KMS-11 (cell line): ENCODE measurements around the gene SERPINI1.

Source experiments
- H2AFZ ChIP-seq: fragments of 200-600 bp; sonication (generic); 2 replicates; pipeline ENCODE4 v1.6.1; 2016; ENCODE audit warnings: antibody characterized with exemption, mixed run types, low read depth
- H3K27ac ChIP-seq: fragments of 200-600 bp; sonication (generic); 2 replicates; pipeline ENCODE4 v1.6.1; 2016; ENCODE audit warnings: mild to moderate bottlenecking, mixed run types
- H3K27me3 ChIP-seq: fragments of 200-600 bp; sonication (generic); 2 replicates; pipeline ENCODE4 v1.6.1; 2017; ENCODE audit warnings: mild to moderate bottlenecking, low read depth, mixed run types, moderate library complexity; ENCODE audit not compliant: insufficient read depth
- H3K36me3 ChIP-seq: fragments of 200-600 bp; sonication (generic); 2 replicates; pipeline ENCODE4 v1.6.1; 2017; ENCODE audit warnings: mild to moderate bottlenecking, mixed run types; ENCODE audit not compliant: insufficient read depth
- H3K4me1 ChIP-seq: fragments of 200-600 bp; sonication (generic); 2 replicates; pipeline ENCODE4 v1.6.1; 2016; ENCODE audit warnings: mild to moderate bottlenecking, low read depth, mixed run types; ENCODE audit not compliant: poor library complexity, severe bottlenecking
- H3K4me2 ChIP-seq: fragments of 200-600 bp; sonication (generic); 2 replicates; pipeline ENCODE4 v1.7.0; 2016; ENCODE audit warnings: mild to moderate bottlenecking, mixed run types
- H3K4me3 ChIP-seq: fragments of 200-600 bp; sonication (generic); IDR thresholded peaks from 2 replicates; pipeline ENCODE4 v1.6.1; 2017; ENCODE audit warnings: low read depth, low read length, mixed read lengths; ENCODE audit not compliant: insufficient read depth
- H3K79me2 ChIP-seq: fragments of 200-600 bp; sonication (generic); 2 replicates; pipeline ENCODE4 v1.6.1; 2016; ENCODE audit warnings: low read depth, mixed run types; ENCODE audit not compliant: insufficient read depth
- H3K9ac ChIP-seq: fragments of 200-600 bp; sonication (generic); 2 replicates; pipeline ENCODE4 v1.6.1; 2016; ENCODE audit warnings: mild to moderate bottlenecking, mixed run types
- H4K20me1 ChIP-seq: fragments of 200-600 bp; sonication (generic); 2 replicates; pipeline ENCODE4 v1.6.1; 2016; ENCODE audit warnings: mild to moderate bottlenecking, mixed run types; ENCODE audit not compliant: insufficient read depth
- CTCF ChIP-seq: fragments of 200-600 bp; sonication (generic); conservative IDR thresholded peaks from 2 replicates; pipeline ENCODE4 v1.6.1; 2017; ENCODE audit warnings: low read depth, mild to moderate bottlenecking, antibody characterized with exemption, low read length, moderate library complexity, mixed read lengths

Gene SERPINI1

DNA sequence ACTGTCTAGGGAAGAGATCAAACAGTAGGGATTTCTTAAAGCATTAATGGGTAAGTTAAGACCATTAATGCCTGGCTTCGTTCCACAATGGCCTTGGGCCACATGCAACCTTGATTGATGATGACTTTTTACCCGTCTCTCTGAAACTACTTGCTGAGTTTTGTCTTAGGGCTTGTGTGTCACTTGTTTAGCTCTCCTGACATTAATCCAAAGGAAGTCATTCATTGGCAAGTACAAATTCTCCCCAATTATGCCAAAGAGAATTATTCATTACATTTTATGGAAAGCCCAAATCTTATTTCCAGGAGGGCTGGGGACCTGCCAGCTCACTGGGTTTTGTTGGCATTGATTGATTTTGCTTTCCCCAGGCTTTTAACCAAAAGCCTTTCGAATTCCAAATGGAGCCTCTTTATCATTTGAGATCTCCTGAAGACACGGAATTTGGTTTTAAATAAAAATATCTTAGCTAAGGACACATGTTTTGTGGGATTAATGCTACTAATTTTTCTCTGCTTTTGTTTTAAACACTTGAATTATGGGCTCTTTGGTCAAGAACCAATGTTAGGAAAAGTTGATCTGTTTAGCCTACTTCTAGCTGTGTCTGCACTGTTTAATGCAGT is 40.7 kb downstream of the SERPINI1 start:
- no peak for TF ChIP-seq CTCF
- Histone ChIP-seq H3K4me2 (no peak overlapping the region), H3K79me2 (no peaks in the 10 kb centered on the region), H2AFZ (no peak overlapping the region), H3K27ac (no peak overlapping the region), H3K4me3 (no peak overlapping the region), H3K9ac (no peak overlapping the region), H3K36me3 (no peaks in the 10 kb centered on the region), H4K20me1 (no peaks in the 10 kb centered on the region), H3K4me1 (no peaks in the 10 kb centered on the region), H3K27me3 (no peaks in the 10 kb centered on the region)

- H2AFZ ChIP-seq = no peak overlapping the region
- TF ChIP-seq CTCF = no peak
- no peaks in the 10 kb centered on the region for H3K4me1 ChIP-seq
- H3K27ac ChIP-seq = no peak overlapping the region
- no peak overlapping the region for H3K4me3 ChIP-seq
- H3K27me3 ChIP-seq = no peaks in the 10 kb centered on the region
- H3K4me2 ChIP-seq = no peak overlapping the region
- H3K9ac ChIP-seq = no peak overlapping the region
- H4K20me1 ChIP-seq = no peaks in the 10 kb centered on the region
- no peaks in the 10 kb centered on the region for H3K36me3 ChIP-seq
- H3K79me2 ChIP-seq = no peaks in the 10 kb centered on the region
These were observed 41.8 kb downstream of the SERPINI1 start for GRCh38 chr3:167777356-167777755.

- no peak overlapping the region for H2AFZ ChIP-seq
- TF ChIP-seq CTCF = no peak
These were observed 44.8 kb downstream of the SERPINI1 start for GRCh38 chr3:167780214-167780883.

DNA sequence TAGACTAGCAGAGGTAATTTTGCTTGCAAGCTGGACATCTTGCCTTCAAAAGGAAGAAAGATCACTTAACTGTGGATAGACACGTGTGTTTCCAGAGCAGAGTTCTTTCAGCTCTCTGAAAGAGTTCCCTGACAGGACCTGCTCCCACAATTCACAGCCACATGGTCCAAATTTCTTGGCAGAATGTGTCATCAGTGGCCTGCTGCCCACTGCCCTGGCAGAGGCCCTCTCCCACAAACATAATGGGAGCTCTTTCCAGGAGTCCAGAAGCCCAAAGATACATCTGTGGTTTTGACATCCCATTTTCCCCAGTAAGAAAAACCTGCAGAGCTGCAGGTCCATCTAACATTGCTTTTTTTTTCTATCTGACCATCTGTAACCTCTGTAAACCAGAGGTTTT is 48.3 kb downstream of the SERPINI1 start:
- Histone ChIP-seq H3K27ac (no peak overlapping the region), H2AFZ (no peak overlapping the region)

More at GRCh38 chr3:167780214-167780883, 44.8 kb downstream of the SERPINI1 start:
- H3K79me2 ChIP-seq = no peaks in the 10 kb centered on the region
- H3K4me1 ChIP-seq = no peaks in the 10 kb centered on the region
- H3K36me3 ChIP-seq = no peaks in the 10 kb centered on the region
- H3K4me3 ChIP-seq = no peak overlapping the region
- H3K9ac ChIP-seq = no peak overlapping the region
- no peak overlapping the region for H3K4me2 ChIP-seq
- no peaks in the 10 kb centered on the region for H3K27me3 ChIP-seq
- no peak overlapping the region for H3K27ac ChIP-seq
- no peaks in the 10 kb centered on the region for H4K20me1 ChIP-seq

More for the DNA sequence above, 48.3 kb downstream of the SERPINI1 start:
- Histone ChIP-seq H3K4me3 (no peak overlapping the region), H3K9ac (no peak overlapping the region), H3K4me2 (no peak overlapping the region), H4K20me1 (no peaks in the 10 kb centered on the region), H3K27me3 (no peaks in the 10 kb centered on the region), H3K79me2 (no peaks in the 10 kb centered on the region), H3K36me3 (no peaks in the 10 kb centered on the region), H3K4me1 (no peaks in the 10 kb centered on the region)
- TF ChIP-seq CTCF = no peak
